22Rv1 (cell line): ENCODE measurements around the gene LRR1.

ENCODE experiments used
- CTCF ChIP-seq: fragments of 450-650 bp; IDR thresholded peaks from 2 replicates; pipeline ENCODE4 v1.5.1; 2017; ENCODE audit warnings: mild to moderate bottlenecking
- ZFX ChIP-seq: fragments of 450-650 bp; IDR thresholded peaks from 2 replicates; pipeline ENCODE4 v1.6.1; 2017; ENCODE audit warnings: antibody characterized with exemption, borderline replicate concordance

- TF ChIP-seq CTCF (peak; percentile 93), ZFX (no peak)
Observed at GRCh38 chr14:49633640-49634546, 35.2 kb downstream of the LRR1 start.
